Spleen (tissue), 11 donors: Measurements from ENCODE around the gene ASB13. TPM values are rescaled to one million over a fixed set of nuclear protein-coding genes. Genes with fewer than 3 reads are reported as not detected.

Experiments
- DNase-seq: peaks from one replicate; pipeline ENCODE4 v3.0.0-alpha.2; 2020
- H3K27ac ChIP-seq, 8 donors: fragments of 200-600 bp; sonication (generic) in 7 of 8; 1 replicate in 4 of 8; 2 replicates in 4 of 8; pipeline versions ENCODE4 v1.5.0 to v1.8.0; 2016 to 2021; ENCODE audit warnings: inconsistent platforms in 4 of 8, mild to moderate bottlenecking in 4 of 8, moderate library complexity in 1 of 8
- H3K27me3 ChIP-seq, 7 donors: fragments of 200-600 bp; sonication (generic) in 6 of 7; replicated peaks in 1 of 7; 1 replicate in 4 of 7; 2 replicates in 3 of 7; pipeline versions ENCODE4 v1.5.0 to v1.8.0; 2016 to 2021; ENCODE audit warnings: inconsistent platforms in 3 of 7, mild to moderate bottlenecking in 1 of 7
- H3K36me3 ChIP-seq, 6 donors: fragments of 200-600 bp; sonication (generic) in 5 of 6; 1 replicate in 4 of 6; 2 replicates in 2 of 6; pipeline versions ENCODE4 v1.5.0 to v1.8.0; 2016 to 2021; ENCODE audit warnings: inconsistent platforms in 2 of 6
- H3K4me1 ChIP-seq, 6 donors: fragments of 200-600 bp; sonication (generic) in 5 of 6; 1 replicate in 3 of 6; 2 replicates in 3 of 6; pipeline versions ENCODE4 v1.5.0 to v1.8.0; 2016 to 2021; ENCODE audit warnings: inconsistent platforms in 3 of 6
- H3K4me3 ChIP-seq, 8 donors: fragments of 200-600 bp; sonication (generic) in 7 of 8; 1 replicate in 4 of 8; 2 replicates in 4 of 8; pipeline versions ENCODE4 v1.5.0 to v1.8.0; 2016 to 2021; ENCODE audit warnings: inconsistent platforms in 4 of 8, mild to moderate bottlenecking in 4 of 8, moderate library complexity in 2 of 8
- H3K9me3 ChIP-seq, 8 donors: fragments of 200-600 bp; sonication (generic) in 7 of 8; 1 replicate in 4 of 8; 2 replicates in 4 of 8; pipeline versions ENCODE4 v1.5.0 to v1.8.0; 2016 to 2021; ENCODE audit warnings: inconsistent platforms in 4 of 8
- POLR2A ChIP-seq, 3 donors: fragments of 450-650 bp; IDR thresholded peaks; one replicate each; pipeline ENCODE4 v1.5.1; 2017; ENCODE audit warnings: antibody characterized with exemption in 3 of 3, mild to moderate bottlenecking in 1 of 3
- POLR2AphosphoS5 ChIP-seq, 3 donors: sonication (generic); formaldehyde crosslinking; IDR thresholded peaks; one replicate each; pipeline ENCODE4 v1.5.1; 2017; ENCODE audit warnings: antibody characterized with exemption in 3 of 3
- whole genome bisulfite sequencing, 5 donors: extraction: QIAGEN DNeasy Blood & Tissue Kit in 3 of 5; methylation state at CpG; one replicate each; pipeline versions ENCODE4 v1.1.5 to v1.1.7; 2013 to 2018; 5-methylcytosine and 5-hydroxymethylcytosine counted together
- intact Hi-C: fragments of 100-400 bp; cut with DNase I; formaldehyde crosslinking; loops from one replicate; pipeline ENCODE4 v1.15.0; 2023; ENCODE audit warnings: low total_unique reads
- polyA plus RNA-seq, 3 donors: library from polyadenylated mRNA; stranded (reverse); fragments of 200-250 nt; gene quantifications; one replicate each; pipeline ENCODE4 v1.2.1, GENCODE V29; 2013
- total RNA-seq, 7 donors: library from RNA; depleted of rRNA in 3 of 7; stranded (reverse); fragments of >200 nt in 3 of 7; fragmentation: NEBNext Ultra II Directional in 4 of 7; extraction: Animal tissue kit (Norgen Biotek cat#: 25700) in 4 of 7; gene quantifications; one replicate each; pipeline versions ENCODE4 v1.1.0 to v1.2.1, GENCODE V29; 2016 to 2021
- TF ChIP-seq, protein P1 (sequence below), 11 experiments: fragments of 200-600 bp in 7 of 11; fragments of 450-650 bp in 4 of 11; sonication (generic) in 4 of 11; IDR thresholded peaks in 8 of 11; conservative IDR thresholded peaks in 3 of 11; 1 replicate in 7 of 11; 2 replicates in 4 of 11; pipeline versions ENCODE4 v1.4.0 to v1.8.0; 2016 to 2021; ENCODE audit warnings: antibody characterized with exemption in 11 of 11, inconsistent platforms in 4 of 11, mild to moderate bottlenecking in 1 of 11
- donor health status: healthy with polysubstance abuse.
- donor health status: DM: no; HTN: no; CAD: no; lungs with moderate emphysema.
- donor health status: DM: no; HTN: no; CAD: no.
- donor health status: Bipolar disorder and iron deficiency.
- donor health status: healthy.
- donor health status: DM: no; HTN: no; CAD: no.
- donor health status: DM: yes; HTN: yes; CAD: no.

ASB13 gene
- total and polyA plus RNA-seq, 10 donors: 17.0 to 29.6 (median 21.8) TPM

DNA sequence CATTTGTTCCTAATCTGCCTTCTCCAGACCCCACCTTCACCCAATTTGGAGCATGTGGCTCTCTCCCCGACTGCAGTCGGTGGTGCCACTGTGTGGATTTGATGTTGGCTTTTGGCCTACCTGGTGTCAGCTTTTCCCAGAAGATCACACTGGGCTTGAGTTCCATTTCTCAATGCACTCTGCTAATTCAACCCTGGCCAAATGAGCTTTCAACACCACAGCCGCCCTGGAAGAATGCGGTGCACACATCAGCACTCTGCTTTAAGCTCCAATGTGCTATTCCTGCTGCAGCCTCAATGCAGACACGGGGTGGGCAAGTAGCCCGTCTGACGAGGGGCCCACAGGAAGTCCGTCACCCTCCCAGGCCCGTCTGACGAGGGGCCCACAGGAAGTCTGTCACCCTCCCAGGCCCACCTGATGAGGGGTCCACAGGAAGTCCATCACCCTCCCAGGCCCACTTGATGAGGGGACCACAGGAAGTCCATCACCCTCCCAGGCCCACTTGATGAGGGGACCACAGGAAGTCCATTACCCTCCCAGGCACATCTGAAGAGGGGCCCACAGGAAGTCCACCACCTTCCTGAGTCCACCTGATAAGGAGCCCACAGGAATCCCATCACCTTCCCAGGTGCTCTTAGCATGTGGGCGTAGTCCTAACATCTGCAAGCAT lies 64.4 kb downstream of the ASB13 start:
- H3K27me3 ChIP-seq: peaks cover 0 to 13% (median 0%) of the 10 kb centered on the region in 7 donors
- TF ChIP-seq POLR2A (IDR thresholded peaks at IDR 0.05): no peak
- TF ChIP-seq, protein P1, sequence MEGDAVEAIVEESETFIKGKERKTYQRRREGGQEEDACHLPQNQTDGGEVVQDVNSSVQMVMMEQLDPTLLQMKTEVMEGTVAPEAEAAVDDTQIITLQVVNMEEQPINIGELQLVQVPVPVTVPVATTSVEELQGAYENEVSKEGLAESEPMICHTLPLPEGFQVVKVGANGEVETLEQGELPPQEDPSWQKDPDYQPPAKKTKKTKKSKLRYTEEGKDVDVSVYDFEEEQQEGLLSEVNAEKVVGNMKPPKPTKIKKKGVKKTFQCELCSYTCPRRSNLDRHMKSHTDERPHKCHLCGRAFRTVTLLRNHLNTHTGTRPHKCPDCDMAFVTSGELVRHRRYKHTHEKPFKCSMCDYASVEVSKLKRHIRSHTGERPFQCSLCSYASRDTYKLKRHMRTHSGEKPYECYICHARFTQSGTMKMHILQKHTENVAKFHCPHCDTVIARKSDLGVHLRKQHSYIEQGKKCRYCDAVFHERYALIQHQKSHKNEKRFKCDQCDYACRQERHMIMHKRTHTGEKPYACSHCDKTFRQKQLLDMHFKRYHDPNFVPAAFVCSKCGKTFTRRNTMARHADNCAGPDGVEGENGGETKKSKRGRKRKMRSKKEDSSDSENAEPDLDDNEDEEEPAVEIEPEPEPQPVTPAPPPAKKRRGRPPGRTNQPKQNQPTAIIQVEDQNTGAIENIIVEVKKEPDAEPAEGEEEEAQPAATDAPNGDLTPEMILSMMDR (IDR thresholded peaks at IDR 0.05 in 8 of 11, conservative IDR thresholded peaks at IDR 0.05 in 3 of 11): no peak
- TF ChIP-seq POLR2AphosphoS5 (IDR thresholded peaks at IDR 0.05): no peak
- DNase-seq: no peak
- H3K27ac ChIP-seq: no peak overlapping the region
- WGBS, 5 donors: 39 to 59% (median 47%) methylated on average over 11 of the region's 11 CpGs
- no peaks in the 10 kb centered on the region for H3K36me3 ChIP-seq
- peaks cover 0 to 9% (median 7%) of the 10 kb centered on the region in 8 donors for H3K9me3 ChIP-seq
- intact Hi-C loops: no loop called here
- H3K4me1 ChIP-seq: no peaks in the 10 kb centered on the region
- no peak overlapping the region for H3K4me3 ChIP-seq

DNA sequence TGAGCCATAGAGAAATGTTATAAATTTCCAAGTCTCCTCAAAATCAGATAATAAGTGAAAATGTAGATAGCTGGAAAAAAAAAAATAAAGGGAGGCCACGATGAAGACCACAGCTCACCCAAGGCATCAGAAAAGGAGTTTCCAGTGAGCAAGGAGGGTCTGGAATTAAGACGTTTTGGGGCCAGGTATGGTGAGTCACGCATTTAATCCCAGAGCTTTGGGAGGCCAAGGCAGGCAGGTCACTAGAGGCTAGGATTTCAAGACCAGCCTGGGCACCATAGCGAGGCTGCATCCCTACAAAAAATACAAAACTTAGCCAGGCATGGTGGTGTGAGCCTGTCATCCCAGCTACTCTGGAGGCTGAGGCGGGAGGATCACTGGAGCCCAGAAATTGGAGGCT lies 65.5 kb downstream of the ASB13 start:
- no peak overlapping the region for H3K27ac ChIP-seq
- no peak for TF ChIP-seq POLR2A (IDR thresholded peaks at IDR 0.05)
- TF ChIP-seq POLR2AphosphoS5 (IDR thresholded peaks at IDR 0.05): no peak
- TF ChIP-seq, protein P1 (IDR thresholded peaks at IDR 0.05 in 8 of 11, conservative IDR thresholded peaks at IDR 0.05 in 3 of 11): no peak
- H3K27me3 ChIP-seq: peaks cover 0 to 13% (median 0%) of the 10 kb centered on the region in 7 donors
- H3K4me3 ChIP-seq: no peak overlapping the region
- WGBS, 5 donors: 88 to 99% (median 97%) methylated on average over 5 of the region's 5 CpGs
- H3K4me1 ChIP-seq: peaks cover 0 to 3% (median 0%) of the 10 kb centered on the region in 6 donors
- H3K9me3 ChIP-seq: peaks cover 0 to 9% (median 7%) of the 10 kb centered on the region in 8 donors
- intact Hi-C loops: no loop called here
- no peaks in the 10 kb centered on the region for H3K36me3 ChIP-seq
- no peak for DNase-seq

DNA sequence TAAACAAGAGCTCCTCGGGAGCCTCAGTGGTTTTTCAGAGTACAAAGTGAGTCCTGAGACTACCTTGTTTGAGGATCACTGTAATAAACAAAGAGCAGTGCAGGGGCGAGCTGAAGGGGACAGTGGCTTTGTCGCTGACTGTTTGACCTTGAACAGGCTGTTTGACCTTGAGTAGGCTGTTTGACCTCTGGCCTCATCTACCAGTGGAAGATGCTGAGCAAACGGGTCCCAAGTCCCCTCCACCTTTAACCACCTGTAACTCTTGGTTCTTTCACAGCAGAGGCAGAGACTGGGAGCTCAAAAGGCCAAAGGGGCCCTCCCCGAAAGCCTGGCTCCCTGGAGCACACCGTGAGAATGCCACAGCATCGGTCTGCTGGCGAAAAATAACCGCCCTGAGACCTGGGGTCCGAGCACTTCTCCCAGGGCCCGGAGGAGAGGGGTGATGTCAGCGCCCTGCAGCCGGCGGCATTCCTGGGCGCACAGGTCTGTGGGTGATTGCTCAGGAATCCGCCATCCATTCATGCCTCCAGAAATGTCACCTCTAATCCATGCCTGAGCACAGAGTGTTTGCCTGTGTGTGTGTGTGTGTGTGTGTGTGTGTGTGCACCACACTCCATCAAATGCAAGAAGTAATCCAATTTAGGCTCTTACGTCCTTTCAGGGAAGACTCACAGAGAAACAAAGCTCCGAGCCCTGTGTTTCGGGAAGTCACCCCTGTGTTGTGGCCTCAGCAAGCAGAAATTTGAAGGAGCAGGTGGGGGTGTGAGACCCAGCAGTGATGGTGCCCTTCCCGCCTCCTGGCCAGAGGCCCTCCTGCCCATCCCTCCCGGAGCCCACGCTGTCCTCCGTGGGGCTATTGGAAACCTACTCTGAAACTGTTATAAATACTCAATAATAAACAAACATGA lies 66.5 kb downstream of the ASB13 start:
- H3K36me3 ChIP-seq: no peaks in the 10 kb centered on the region
- H3K9me3 ChIP-seq: peaks cover 0 to 9% (median 7%) of the 10 kb centered on the region in 8 donors
- H3K4me1 ChIP-seq: peaks cover 0 to 5% (median 0%) of the 10 kb centered on the region in 6 donors
- H3K4me3 ChIP-seq: no peak overlapping the region
- no peak for DNase-seq
- H3K27ac ChIP-seq: no peak overlapping the region
- WGBS, 5 donors: 78 to 90% (median 82%) methylated on average over 21 to 23 of the region's 23 CpGs
- H3K27me3 ChIP-seq: peaks cover 0 to 22% (median 0%) of the 10 kb centered on the region in 7 donors
- TF ChIP-seq POLR2A (IDR thresholded peaks at IDR 0.05) (no peak), POLR2AphosphoS5 (IDR thresholded peaks at IDR 0.05) (no peak)
- TF ChIP-seq, protein P1 (IDR thresholded peaks at IDR 0.05 in 8 of 11, conservative IDR thresholded peaks at IDR 0.05 in 3 of 11): no peak
- intact Hi-C loops: no loop called here
